ENCODE data around the gene DAAM2. TPM values are rescaled to one million over a fixed set of nuclear protein-coding genes. Genes with fewer than 3 reads are reported as not detected.
A peak's percentile ranks its signal among the peaks of the same experiment; 100 is the strongest.

Gene DAAM2
- total RNA-seq, 2 donors from 2014 or later: 4.7 to 41.3 TPM

DNA sequence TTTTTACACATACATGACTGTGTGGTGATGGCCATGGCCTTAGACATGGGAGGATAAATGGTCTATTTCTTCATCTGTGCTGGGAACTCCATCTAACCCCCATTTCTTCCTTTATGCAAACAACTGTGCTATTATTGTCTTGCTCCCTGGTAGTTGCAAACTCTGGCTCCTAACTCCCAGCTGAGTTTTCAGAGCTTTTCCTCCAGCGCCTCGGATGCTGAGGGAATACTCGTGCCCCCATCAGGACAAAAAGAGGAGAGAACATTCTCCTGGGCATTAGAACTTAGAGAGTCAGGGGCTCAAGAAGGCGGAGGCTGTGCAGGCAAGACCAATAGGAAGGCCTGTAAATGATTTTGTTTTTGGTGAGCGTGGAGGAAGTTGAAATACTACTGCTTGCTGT is 2.1 kb downstream of the DAAM2 start:
- peak overlapping the region in 1 of 2 donors; percentile 18 for H3K27ac ChIP-seq
- H3K4me3 ChIP-seq: no peak overlapping the region
- H3K27me3 ChIP-seq (replicated peaks; ENCODE audit: insufficient read depth): no peaks in the 10 kb centered on the region
- TF ChIP-seq POLR2AphosphoS5 (IDR thresholded peaks at IDR 0.05) (no peak), POLR2A (IDR thresholded peaks at IDR 0.05) (no peak)
- TF ChIP-seq, protein P1, sequence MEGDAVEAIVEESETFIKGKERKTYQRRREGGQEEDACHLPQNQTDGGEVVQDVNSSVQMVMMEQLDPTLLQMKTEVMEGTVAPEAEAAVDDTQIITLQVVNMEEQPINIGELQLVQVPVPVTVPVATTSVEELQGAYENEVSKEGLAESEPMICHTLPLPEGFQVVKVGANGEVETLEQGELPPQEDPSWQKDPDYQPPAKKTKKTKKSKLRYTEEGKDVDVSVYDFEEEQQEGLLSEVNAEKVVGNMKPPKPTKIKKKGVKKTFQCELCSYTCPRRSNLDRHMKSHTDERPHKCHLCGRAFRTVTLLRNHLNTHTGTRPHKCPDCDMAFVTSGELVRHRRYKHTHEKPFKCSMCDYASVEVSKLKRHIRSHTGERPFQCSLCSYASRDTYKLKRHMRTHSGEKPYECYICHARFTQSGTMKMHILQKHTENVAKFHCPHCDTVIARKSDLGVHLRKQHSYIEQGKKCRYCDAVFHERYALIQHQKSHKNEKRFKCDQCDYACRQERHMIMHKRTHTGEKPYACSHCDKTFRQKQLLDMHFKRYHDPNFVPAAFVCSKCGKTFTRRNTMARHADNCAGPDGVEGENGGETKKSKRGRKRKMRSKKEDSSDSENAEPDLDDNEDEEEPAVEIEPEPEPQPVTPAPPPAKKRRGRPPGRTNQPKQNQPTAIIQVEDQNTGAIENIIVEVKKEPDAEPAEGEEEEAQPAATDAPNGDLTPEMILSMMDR (IDR thresholded peaks at IDR 0.05): no peak
- WGBS: 63% methylated on average over 5 of the region's 5 CpGs
- no peaks in the 10 kb centered on the region for H3K9me3 ChIP-seq
- no peaks in the 10 kb centered on the region for H3K4me1 ChIP-seq (replicated peaks)
- H3K36me3 ChIP-seq: no peaks in the 10 kb centered on the region
- intact Hi-C loops (cut with DNase I): loop anchor here (10.0 kb wide), 1 partner anchor 69 kb away; the partner anchor contains the start of gene KIF6
- no peak for DNase-seq (ENCODE audit: low spot score)

DNA sequence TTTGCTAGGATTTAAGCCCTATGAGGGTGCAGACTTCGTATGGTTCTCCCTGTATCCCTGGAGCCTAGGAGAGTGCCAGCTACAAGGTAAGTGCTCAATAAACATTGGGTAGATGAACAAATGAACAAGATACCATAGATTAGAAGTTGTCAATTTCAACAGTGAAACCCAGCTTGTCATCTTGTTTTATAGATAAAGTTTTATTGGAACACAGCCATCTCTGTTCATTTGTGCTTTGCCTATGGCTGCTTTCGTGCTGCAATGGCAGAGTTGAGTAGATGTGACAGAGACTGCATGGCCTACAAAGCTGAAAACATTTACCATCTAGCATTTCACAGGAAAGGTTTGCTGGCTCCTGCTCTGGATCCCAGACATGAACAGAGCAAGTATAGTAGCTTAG is 5.6 kb downstream of the DAAM2 start:
- 92% methylated on average over 2 of the region's 2 CpGs for WGBS
- no peaks in the 10 kb centered on the region for H3K36me3 ChIP-seq
- no peaks in the 10 kb centered on the region for H3K4me1 ChIP-seq (replicated peaks)
- DNase-seq (ENCODE audit: low spot score): no peak
- no peak overlapping the region for H3K4me3 ChIP-seq
- intact Hi-C loops (cut with DNase I): loop anchor here (10.0 kb wide), 1 partner anchor 73 kb away; the partner anchor contains the start of gene KIF6
- no peak overlapping the region for H3K27ac ChIP-seq
- no peaks in the 10 kb centered on the region for H3K9me3 ChIP-seq
- H3K27me3 ChIP-seq (replicated peaks; ENCODE audit: insufficient read depth): no peaks in the 10 kb centered on the region
- TF ChIP-seq POLR2A (IDR thresholded peaks at IDR 0.05) (no peak), POLR2AphosphoS5 (IDR thresholded peaks at IDR 0.05) (no peak)
- TF ChIP-seq, protein P1 (IDR thresholded peaks at IDR 0.05): no peak

DNA sequence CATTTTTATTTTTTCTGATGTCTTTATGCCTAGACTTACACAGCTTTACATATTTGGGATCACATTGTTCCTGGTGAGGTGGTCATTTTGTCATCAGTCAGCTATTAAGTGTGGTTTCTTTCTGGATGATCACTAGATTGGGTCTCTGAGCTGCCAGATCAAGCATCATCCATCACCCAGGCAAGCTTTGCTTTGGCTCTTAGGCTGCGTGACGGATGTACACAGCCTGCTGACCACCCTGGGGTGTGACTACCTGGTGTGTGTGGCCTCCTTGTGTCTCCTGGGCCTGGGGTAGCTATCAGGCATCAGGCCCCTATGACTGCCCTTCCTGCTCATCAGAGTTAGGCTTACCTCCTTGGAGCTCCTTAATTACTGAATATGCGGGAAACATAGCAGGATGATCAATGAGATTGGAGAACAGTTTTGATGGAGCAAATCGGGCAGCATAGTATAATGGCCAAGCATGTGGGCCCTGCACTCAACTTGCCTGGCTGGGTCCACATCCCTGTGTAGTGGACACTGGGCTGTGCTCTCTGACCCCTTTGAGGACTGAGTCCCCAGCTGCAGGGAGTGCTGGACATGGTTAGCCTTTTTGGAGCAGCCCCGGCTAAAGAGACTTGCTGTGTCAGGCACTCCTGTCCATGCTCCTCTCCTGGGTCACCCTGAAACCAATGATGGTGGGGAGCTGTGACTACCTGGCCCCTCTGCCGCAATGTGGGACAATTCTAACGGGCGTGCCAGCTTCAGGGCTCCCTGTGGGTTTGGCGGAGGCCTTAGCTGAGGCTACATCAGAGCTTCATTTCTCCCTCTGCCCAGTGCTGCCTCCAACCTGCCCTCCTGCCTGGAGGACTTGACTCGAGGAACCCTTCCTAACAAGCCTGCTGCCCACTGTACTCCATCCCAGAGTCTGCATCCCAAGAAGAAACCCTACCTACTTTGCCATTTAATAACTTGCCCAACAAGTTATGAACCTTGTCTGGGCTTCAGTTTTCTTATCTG is 8.2 kb downstream of the DAAM2 start:
- intact Hi-C loops (cut with DNase I): no loop called here
- no peak overlapping the region for H3K27ac ChIP-seq
- TF ChIP-seq, protein P1 (IDR thresholded peaks at IDR 0.05): no peak
- no peak for TF ChIP-seq POLR2AphosphoS5 (IDR thresholded peaks at IDR 0.05)
- TF ChIP-seq POLR2A (IDR thresholded peaks at IDR 0.05): no peak
- WGBS: 89% methylated on average over 10 of the region's 10 CpGs
- no peaks in the 10 kb centered on the region for H3K27me3 ChIP-seq (replicated peaks; ENCODE audit: insufficient read depth)
- H3K4me1 ChIP-seq (replicated peaks): no peaks in the 10 kb centered on the region
- no peak for DNase-seq (ENCODE audit: low spot score)
- no peaks in the 10 kb centered on the region for H3K9me3 ChIP-seq
- no peaks in the 10 kb centered on the region for H3K36me3 ChIP-seq
- H3K4me3 ChIP-seq: no peak overlapping the region

DNA sequence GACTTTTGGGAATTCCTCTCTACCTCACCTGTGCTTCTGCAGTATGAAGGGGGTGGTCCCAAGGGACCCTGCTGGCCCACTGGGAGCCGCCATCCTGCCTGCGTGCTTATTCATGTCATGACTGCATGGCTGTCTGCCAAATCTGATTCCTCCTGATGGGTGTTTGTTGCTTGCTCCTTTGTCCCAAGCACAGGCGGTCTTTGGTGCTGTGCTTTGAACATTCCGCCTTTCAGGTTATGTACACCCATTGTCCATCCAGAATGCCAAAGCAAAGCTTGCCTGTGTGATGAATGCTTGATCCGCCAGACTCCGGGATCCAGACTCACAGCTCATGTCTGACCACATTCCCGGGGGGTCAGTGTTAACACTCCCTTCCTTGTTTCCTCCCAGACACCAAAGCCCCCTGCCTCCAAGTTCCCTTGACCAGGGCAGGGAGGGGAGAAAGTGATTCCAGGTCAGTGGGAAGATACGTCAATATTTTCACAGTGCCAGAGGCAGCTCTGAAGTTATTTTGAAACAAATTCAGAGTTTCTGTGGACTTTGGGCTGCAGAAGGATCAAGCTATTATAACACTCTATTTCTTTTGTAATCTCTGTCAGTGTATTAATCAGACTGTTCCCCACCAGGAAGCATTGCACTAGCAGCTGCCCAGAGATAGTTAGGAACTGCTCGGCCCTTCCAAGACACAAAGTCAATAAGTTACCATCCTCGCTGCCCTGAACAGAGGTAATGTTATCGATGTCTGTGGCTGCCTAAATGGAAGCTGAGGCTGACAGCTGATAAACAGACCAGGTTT is 9.5 kb downstream of the DAAM2 start:
- Histone ChIP-seq H3K27me3 (replicated peaks; ENCODE audit: insufficient read depth) (no peaks in the 10 kb centered on the region), H3K36me3 (no peaks in the 10 kb centered on the region), H3K4me1 (replicated peaks) (no peaks in the 10 kb centered on the region), H3K9me3 (no peaks in the 10 kb centered on the region), H3K4me3 (no peak overlapping the region), H3K27ac (no peak overlapping the region)
- intact Hi-C loops (cut with DNase I): no loop called here
- TF ChIP-seq POLR2A (IDR thresholded peaks at IDR 0.05): no peak
- TF ChIP-seq, protein P1 (IDR thresholded peaks at IDR 0.05): no peak
- no peak for TF ChIP-seq POLR2AphosphoS5 (IDR thresholded peaks at IDR 0.05)
- WGBS: 29% methylated on average over 9 of the region's 11 CpGs
- DNase-seq (ENCODE audit: low spot score): no peak

All from prostate gland (tissue), 2 donors.